ENCODE data around the gene CRLF1. TPM values are rescaled to one million over a fixed set of nuclear protein-coding genes. Genes with fewer than 3 reads are reported as not detected.

Gene CRLF1
- total RNA-seq, 2 donors from 2014 or later: 0.84 to 1.6 TPM

DNA sequence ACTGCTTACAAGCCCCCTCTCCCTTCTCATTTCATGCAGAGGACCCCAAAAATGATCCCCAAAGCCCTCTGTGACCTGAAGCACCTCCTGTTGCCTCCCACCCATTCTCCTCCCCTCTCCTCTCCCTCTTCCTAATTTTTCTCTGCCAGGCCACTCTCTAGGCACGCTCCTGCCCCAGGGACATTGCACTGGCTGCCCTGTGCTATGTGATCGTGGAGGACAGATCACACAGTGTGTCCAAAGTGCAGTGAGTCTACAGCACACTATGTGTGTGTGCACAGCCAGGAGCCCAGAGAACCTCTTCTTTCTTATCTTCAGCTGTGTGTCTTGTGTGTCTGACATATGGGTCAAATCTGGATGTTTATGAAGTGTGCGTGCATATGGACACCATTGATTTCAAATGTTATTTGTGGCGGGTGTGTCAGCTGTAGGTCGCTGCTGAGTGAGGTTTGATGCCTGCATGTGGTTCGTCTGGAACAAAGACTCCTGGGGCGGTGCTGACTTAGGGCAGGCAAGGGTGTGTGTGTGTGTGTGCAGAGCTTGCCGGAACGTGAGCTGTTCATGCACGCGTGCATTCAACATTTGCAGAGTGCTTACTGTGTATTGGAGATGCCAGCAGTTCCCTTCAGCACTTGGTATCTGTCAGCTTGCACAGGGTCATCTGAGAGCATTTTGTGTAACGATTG, 28.2 kb upstream of the CRLF1 start:
- H3K9me3 ChIP-seq: no peaks in the 10 kb centered on the region
- DNase-seq: peak; percentile 47
- peak overlapping the region in 1 of 2 donors; percentile 32 for H3K9ac ChIP-seq (ENCODE audit: low read depth in 2 of 2, low read length in 2 of 2)
- H3K27me3 ChIP-seq: no peaks in the 10 kb centered on the region
- TF ChIP-seq, protein P1, sequence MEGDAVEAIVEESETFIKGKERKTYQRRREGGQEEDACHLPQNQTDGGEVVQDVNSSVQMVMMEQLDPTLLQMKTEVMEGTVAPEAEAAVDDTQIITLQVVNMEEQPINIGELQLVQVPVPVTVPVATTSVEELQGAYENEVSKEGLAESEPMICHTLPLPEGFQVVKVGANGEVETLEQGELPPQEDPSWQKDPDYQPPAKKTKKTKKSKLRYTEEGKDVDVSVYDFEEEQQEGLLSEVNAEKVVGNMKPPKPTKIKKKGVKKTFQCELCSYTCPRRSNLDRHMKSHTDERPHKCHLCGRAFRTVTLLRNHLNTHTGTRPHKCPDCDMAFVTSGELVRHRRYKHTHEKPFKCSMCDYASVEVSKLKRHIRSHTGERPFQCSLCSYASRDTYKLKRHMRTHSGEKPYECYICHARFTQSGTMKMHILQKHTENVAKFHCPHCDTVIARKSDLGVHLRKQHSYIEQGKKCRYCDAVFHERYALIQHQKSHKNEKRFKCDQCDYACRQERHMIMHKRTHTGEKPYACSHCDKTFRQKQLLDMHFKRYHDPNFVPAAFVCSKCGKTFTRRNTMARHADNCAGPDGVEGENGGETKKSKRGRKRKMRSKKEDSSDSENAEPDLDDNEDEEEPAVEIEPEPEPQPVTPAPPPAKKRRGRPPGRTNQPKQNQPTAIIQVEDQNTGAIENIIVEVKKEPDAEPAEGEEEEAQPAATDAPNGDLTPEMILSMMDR (IDR thresholded peaks at IDR 0.05): no peak
- H3K4me3 ChIP-seq: no peak overlapping the region
- H3K27ac ChIP-seq: no peak overlapping the region
- peaks cover 4% of the 10 kb centered on the region for H3K4me1 ChIP-seq
- no peaks in the 10 kb centered on the region for H3K36me3 ChIP-seq
- intact Hi-C loops (cut with DNase I): no loop called here

DNA sequence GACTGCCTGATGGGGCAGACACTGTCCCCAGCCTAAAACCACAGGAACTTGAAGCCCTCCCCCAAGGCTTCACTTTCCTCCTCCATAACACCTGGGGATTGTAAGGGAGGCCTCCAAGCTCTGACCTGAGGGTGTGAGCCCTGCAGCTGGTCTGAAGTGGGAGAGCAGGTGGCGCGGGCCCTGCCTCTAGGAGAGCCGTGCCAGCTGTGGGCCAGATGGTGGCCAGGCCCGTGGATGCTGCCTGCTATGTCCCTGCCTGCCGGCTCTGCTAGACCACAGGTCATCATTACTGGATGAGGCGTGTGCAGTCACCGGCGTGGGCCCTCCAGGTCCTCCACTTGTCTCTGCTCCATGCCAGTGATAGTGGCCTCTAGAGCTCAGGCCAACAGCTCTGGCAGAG, 26.7 kb upstream of the CRLF1 start:
- H3K9me3 ChIP-seq: no peaks in the 10 kb centered on the region
- peak; percentile 35 for DNase-seq
- TF ChIP-seq, protein P1 (IDR thresholded peaks at IDR 0.05): no peak
- no peak overlapping the region for H3K9ac ChIP-seq (ENCODE audit: low read depth in 2 of 2, low read length in 2 of 2)
- intact Hi-C loops (cut with DNase I): no loop called here
- no peak overlapping the region for H3K27ac ChIP-seq
- H3K4me1 ChIP-seq: peaks cover 4% of the 10 kb centered on the region
- no peaks in the 10 kb centered on the region for H3K27me3 ChIP-seq
- no peak overlapping the region for H3K4me3 ChIP-seq
- H3K36me3 ChIP-seq: no peaks in the 10 kb centered on the region

DNA sequence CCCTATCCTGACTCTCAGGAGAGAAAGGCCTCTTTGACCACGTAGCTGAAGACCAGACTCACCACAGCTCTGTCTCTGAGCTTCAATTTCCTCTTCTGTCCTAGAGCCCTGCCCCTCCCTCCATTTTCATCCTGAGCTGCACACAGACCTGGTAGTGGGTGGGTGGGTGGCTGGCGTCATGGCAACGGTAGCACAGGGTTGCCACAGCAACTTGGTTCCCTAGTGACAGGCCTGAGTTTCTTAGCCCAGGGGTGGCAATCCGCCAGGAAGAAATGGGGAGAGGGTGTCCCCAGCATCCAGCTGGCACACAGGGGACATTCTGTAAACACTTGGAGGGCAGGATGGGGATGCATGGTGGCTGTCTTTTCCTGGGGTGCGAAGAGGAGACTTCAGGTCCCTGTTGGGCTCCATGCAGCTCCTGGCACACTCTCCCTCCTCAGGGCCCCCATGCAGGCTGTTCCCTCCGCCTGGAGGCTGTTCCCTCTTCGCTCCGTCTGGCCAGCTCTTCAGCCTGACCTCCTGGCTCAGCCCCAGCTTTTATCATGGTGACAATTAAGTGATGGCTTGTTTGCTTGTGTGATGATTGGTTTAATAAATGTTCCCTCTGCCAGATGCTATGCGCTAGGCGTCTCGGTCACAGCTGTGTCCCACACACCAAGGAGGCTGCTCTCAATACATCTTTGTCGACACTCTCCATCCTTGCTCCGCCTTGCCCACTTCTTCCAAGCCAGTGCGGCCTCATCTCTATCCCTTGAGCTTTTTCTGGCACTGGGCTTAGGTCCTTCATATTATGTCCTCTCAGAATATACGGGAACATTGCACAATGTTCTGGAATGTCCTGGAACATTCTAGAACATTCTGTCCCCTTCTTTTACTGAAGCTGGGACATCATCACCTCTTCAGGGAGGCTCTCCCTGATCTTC, 22.8 kb upstream of the CRLF1 start:
- H3K9ac ChIP-seq (ENCODE audit: low read depth in 2 of 2, low read length in 2 of 2): no peak overlapping the region
- no peaks in the 10 kb centered on the region for H3K4me1 ChIP-seq
- H3K27me3 ChIP-seq: no peaks in the 10 kb centered on the region
- no peak overlapping the region for H3K4me3 ChIP-seq
- no peaks in the 10 kb centered on the region for H3K9me3 ChIP-seq
- H3K27ac ChIP-seq: no peak overlapping the region
- H3K36me3 ChIP-seq: no peaks in the 10 kb centered on the region
- TF ChIP-seq, protein P1 (IDR thresholded peaks at IDR 0.05): no peak
- intact Hi-C loops (cut with DNase I): no loop called here
- DNase-seq: no peak

DNA sequence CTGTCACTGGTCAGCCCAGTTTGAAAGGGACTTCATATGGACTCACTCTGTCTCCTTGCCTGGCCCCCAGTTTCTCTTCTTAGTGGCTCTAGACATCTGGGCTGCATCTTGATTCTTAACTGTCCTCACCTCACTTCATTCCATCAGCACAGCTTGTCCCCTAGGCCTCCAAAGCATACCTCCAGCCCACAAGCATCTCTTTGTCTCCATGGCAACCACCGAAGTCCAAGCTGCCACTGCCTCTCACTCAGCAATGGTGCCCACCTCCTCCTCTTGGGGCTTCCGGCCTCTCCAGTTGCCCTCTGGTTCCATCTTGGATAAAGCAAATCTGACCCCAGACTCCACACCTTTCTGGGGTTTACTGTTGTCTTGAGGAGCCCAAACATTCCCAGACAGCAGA, 20.3 kb upstream of the CRLF1 start:
- no peaks in the 10 kb centered on the region for H3K9me3 ChIP-seq
- TF ChIP-seq, protein P1 (IDR thresholded peaks at IDR 0.05): no peak
- H3K4me1 ChIP-seq: no peaks in the 10 kb centered on the region
- intact Hi-C loops (cut with DNase I): no loop called here
- H3K9ac ChIP-seq (ENCODE audit: low read depth in 2 of 2, low read length in 2 of 2): no peak overlapping the region
- no peak overlapping the region for H3K4me3 ChIP-seq
- no peak for DNase-seq
- H3K27ac ChIP-seq: no peak overlapping the region
- no peaks in the 10 kb centered on the region for H3K36me3 ChIP-seq
- H3K27me3 ChIP-seq: no peaks in the 10 kb centered on the region

DNA sequence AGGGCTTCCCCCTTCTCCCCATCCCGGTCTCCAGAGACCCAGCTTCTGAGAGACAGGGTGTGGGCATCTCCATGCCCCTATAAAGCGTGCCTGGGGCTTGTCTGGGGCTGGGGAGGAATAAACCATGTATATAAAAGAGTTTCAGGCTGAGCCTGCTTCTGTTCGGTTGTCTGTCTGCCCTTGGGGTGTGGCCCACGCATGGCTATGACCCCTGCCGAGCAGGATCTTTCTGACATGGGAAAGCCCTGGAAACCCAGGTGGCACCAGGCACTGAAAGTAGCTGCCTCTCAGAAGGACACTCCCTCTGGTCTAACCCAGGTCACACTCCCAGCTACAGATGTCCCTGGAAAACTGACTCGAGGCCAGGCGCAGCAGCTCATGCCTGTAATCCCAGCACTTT, 14.3 kb upstream of the CRLF1 start:
- Histone ChIP-seq H3K9me3 (no peaks in the 10 kb centered on the region), H3K27me3 (no peaks in the 10 kb centered on the region), H3K4me1 (no peaks in the 10 kb centered on the region), H3K27ac (no peak overlapping the region), H3K36me3 (no peaks in the 10 kb centered on the region), H3K4me3 (no peak overlapping the region), H3K9ac (ENCODE audit: low read depth in 2 of 2, low read length in 2 of 2) (no peak overlapping the region)
- intact Hi-C loops (cut with DNase I): no loop called here
- no peak for DNase-seq
- TF ChIP-seq, protein P1 (IDR thresholded peaks at IDR 0.05): no peak

Measured in colonic mucosa (tissue), 4 donors.